ENCODE results near the gene FAM83C. TPM values are rescaled to one million over a fixed set of nuclear protein-coding genes. Genes with fewer than 3 reads are reported as not detected.

The FAM83C gene
- total and polyA plus RNA-seq, 9 of the 15 experiments (the other 6 are each of a cell fraction or from before 2014, with no cell fraction given), result not detected

GRCh38 chr20:35327074-35327976, 35.1 kb upstream of the FAM83C start (continued):
- no peak for TF ChIP-seq MBD1 (CRISPR knock-in tag; IDR thresholded peaks at IDR 0.05)
- no peak for TF ChIP-seq SMAD2 (IDR thresholded peaks at IDR 0.05; ENCODE audit: low read depth, low read length)
- no peak for TF ChIP-seq TCF7 (IDR thresholded peaks at IDR 0.05; ENCODE audit: borderline replicate concordance)
- peak; percentile 84 for TF ChIP-seq SMARCA4 (IDR thresholded peaks at IDR 0.05)
- TF ChIP-seq SOX6 (IDR thresholded peaks at IDR 0.05), result peak; percentile 56
- TF ChIP-seq GATA2 (CRISPR knock-in tag; IDR thresholded peaks at IDR 0.05), result peak; percentile 21; the same call in 1 of the 2 replicates
- TF ChIP-seq JUND (IDR thresholded peaks at IDR 0.05; ENCODE audit: borderline replicate concordance, low read depth, low read length), result peak; percentile 95
- peak; percentile 90; the same call in 1 of the 3 replicates for TF ChIP-seq JUND (tag; IDR thresholded peaks at IDR 0.05; ENCODE audit: borderline replicate concordance, low read depth, low read length)
- TF ChIP-seq IFI16 (CRISPR knock-in tag; IDR thresholded peaks at IDR 0.05), result no peak
- no peak for TF ChIP-seq KAT2B (IDR thresholded peaks at IDR 0.05; ENCODE audit: low read depth, low read length)
- TF ChIP-seq KDM1A (IDR thresholded peaks at IDR 0.05), result peak in 1 of 2 experiments; percentile 15; a peak in 1 of 4 replicates
- no peak for TF ChIP-seq ZNF507 (tag; conservative IDR thresholded peaks at IDR 0.05)
- TF ChIP-seq NUFIP1 (IDR thresholded peaks at IDR 0.05; ENCODE audit: partially characterized antibody), result no peak
- no peak for TF ChIP-seq TEAD2 (tag; IDR thresholded peaks at IDR 0.05)
- TF ChIP-seq CTBP1 (IDR thresholded peaks at IDR 0.05; ENCODE audit: borderline replicate concordance), result 0 out of 2 replicates have a peak, but pooled peaks have one; percentile 31
- TF ChIP-seq ELF1 (tag; IDR thresholded peaks at IDR 0.05), result peak; percentile 16; the same call in 1 of the 2 replicates
- peak; percentile 64 for TF ChIP-seq CBFA2T3 (IDR thresholded peaks at IDR 0.05)
- no peak for TF ChIP-seq POLR3G (IDR thresholded peaks at IDR 0.05; ENCODE audit: extremely low read depth, insufficient read length, insufficient replicate concordance)
- no peak for TF ChIP-seq PRDM10 (IDR thresholded peaks at IDR 0.05; ENCODE audit: partially characterized antibody)
- no peak for TF ChIP-seq UBTF (IDR thresholded peaks at IDR 0.05; ENCODE audit: borderline replicate concordance in 1 of 2, low read depth in 2 of 2, low read length in 2 of 2)
- TF ChIP-seq NFE2L1 (tag; IDR thresholded peaks at IDR 0.05; ENCODE audit: borderline replicate concordance, low read depth), result no peak
- no peak for TF ChIP-seq MTA1 (IDR thresholded peaks at IDR 0.05; ENCODE audit: borderline replicate concordance)
